HG02610 (cell line): Measurements from ENCODE around the gene KDELR3.

Experiments used
- ATAC-seq: cut with Tn5 transposase; IDR thresholded peaks from one replicate; pipeline ENCODE4 v1.9.1; 2021; ENCODE audit warnings: mild to moderate bottlenecking, moderate library complexity; ENCODE audit not compliant: unreplicated experiment

Gene KDELR3

GRCh38 chr22:38467904-38468442 is at the start of gene KDELR3:
KDELR3 (plus strand) TSS chr22:38468096; CDS start chr22:38468234, 138 bp downstream.
- no peak for ATAC-seq

DNA sequence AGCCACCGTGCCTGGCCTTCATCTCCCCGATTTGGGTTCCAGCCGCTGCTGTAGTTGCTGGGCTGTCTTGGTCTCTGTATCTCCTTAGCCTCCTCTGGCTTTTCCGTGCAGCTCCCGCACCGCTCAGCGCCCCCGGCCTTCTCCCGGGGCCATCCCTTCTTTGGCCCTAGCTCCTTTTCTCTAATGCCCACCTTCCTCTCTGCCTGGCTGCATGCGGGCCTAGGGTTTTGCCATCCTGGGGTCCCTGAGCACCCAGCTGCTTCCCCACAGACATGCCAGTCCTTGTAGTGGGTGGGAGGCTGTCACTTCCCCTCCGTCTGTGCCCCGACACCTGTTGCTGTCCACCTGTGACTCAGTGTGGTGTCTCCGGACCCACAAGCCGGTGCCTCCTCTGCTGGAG is 49.3 kb upstream of the KDELR3 start:
- no peak for ATAC-seq

- no peak for ATAC-seq
Observed at GRCh38 chr22:38419121-38419857, 48.6 kb upstream of the KDELR3 start.

GRCh38 chr22:38419858-38420160 is 48.1 kb upstream of the KDELR3 start:
- ATAC-seq: no peak

- no peak for ATAC-seq
Observed at GRCh38 chr22:38420734-38421133, 47.2 kb upstream of the KDELR3 start.

- ATAC-seq: no peak
Observed at GRCh38 chr22:38422611-38423511, 45.0 kb upstream of the KDELR3 start.

DNA sequence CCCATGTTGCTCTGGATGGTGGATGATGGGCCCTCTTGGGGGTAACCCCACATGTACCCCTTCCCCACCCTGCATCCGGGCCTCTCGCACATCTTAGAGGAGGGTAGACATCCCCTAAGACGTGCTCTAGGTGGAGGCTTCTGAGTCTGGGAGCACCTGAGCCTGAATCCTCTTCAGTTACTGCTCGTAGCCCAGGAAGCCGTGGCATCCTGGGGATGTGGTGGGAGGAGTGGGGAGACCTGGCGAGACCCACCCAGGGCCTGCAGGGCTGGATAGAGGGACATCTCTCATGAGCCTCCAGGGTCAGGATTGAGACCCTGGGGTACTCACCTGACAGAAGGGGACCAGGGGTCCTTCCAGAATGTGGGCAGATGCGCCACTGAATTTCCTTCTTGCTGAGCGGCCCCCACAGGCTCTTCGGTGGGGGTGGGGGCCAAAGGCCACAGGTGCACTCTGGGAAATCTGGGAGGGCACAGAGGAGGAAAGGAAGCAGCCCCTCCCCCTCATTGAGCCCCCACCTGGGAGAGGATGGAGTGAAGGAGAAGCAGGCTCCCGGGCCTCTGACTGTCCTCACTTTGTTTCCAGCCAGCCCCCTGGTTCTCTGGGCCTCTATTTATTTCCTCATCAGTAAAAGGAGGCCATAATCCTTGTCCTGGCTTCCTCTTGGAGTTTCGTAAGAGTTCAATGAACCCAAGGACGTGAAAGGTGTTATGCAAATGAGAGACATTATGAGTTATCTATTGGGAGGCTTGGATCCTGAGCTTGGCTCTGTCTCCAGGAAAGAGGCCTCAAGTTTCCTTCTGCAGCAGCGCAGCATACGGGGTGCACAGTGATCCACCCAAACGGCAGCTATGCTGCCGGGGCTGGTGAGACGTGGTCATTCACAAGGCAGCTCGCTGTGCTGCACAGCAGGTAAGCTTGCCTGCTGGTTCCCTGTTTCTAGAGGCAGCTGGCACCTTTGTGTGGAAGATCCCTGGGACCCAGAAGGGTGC is 44.1 kb upstream of the KDELR3 start:
- ATAC-seq: no peak

DNA sequence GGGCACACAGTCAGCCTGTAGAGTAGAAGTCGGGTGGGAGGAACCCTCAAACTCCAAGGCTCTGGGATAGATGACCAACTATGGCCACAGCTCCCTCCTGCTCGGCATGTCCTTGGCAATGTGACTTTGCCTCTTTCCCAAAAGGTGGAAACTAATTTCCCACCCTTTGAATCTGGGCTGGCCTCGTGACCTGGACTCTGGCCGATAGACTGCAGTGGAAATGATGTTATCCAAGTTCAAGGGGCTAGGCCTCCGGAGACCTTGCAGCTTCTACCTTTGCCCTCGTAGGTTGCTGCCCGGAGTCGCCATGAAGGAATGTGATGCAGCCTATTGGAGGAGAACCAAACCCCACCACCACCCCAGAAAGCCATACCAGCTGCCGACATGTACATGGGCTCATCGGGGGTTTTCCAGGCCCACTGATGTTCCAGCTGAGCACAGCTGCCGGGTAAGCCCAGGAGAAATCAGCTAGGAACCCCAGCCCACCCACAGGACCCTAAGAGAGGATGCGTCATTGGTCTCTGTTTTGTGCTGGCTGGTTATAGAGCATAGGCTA is 43.3 kb upstream of the KDELR3 start:
- no peak for ATAC-seq

DNA sequence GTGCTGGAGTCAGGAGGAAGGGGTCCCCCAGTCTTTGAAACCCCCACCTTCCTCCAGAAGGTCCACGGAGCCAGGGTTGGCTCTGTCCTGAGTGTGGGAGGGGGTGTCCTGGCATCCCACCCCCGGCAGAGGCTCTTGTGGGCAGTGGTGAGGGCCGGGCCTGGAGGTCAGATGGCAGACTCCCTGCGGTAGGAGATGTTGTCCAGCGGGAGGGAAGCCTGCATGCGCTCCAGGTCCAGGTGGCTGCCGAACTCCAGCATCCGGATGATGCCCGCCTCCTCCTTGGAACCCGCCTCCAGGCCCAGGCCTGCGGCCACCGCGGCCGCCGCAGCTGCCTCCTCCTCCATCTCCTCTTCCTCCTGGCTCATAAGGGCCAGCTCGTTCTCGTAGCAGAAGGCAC is 41.3 kb upstream of the KDELR3 start:
- no peak for ATAC-seq

- no peak for ATAC-seq
Observed at GRCh38 chr22:38427465-38427864, 40.4 kb upstream of the KDELR3 start.

- no peak for ATAC-seq
Observed at GRCh38 chr22:38427940-38428339, 40.0 kb upstream of the KDELR3 start.

DNA sequence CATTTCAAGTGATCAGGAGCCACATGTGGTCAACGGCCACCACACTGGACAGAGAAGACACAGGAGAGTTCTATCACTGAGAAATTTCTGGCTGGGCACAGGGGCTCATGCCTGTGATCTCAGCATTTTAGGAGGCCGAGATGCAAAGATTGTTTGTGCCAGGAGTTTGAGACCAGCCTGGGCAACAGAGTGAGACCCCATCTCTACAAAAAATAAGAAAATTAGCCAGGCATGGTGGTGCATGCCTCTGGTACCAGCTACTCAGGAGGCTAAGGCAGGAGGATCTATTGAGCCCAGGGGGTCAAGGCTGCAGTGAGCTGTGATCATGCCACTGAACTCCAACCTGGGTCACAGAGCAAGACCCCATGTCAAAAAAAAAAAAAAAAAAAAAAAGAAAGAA is 39.2 kb upstream of the KDELR3 start:
- no peak for ATAC-seq

GRCh38 chr22:38429499-38430068 is 38.3 kb upstream of the KDELR3 start:
- no peak for ATAC-seq

- no peak for ATAC-seq
Observed at GRCh38 chr22:38431266-38432010, 36.5 kb upstream of the KDELR3 start.

DNA sequence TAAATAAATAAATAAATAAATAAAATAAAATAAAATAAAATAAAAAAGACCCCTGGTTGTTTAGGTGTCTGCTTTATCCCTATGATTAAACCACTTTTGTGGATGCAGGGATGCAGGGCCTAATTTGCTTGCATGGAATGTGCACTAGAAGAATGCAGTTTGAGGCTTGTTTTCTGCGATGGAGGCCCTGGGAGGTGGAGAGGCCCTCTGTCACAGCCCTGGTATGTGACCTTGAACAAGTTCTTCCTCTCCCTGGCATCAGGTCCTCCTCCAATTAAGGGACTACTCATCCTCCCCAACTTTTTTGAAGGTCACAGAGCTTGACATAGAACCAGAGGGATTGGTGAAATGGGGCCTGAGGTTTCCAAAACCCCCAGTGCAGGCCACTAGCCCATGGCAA is 35.6 kb upstream of the KDELR3 start:
- no peak for ATAC-seq

DNA sequence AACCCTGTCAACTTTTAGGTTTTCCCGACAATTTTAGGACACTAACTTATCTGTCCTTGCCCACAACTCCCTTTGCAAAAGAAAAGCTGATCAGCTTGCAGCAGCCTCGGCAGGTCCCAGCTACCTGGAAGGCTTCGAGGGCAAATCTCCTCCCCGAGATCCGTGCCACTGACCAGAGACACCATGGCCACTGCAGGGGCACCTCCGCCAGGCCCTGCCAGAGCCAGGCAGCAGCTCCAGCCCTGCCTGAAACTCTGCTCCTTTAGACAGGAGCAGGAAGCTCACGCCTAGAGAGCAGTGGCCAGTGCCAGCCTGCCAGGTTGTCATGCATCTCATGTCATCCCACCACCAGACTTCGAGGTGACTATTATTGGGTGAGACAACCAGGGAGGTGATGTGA is 34.0 kb upstream of the KDELR3 start:
- no peak for ATAC-seq

DNA sequence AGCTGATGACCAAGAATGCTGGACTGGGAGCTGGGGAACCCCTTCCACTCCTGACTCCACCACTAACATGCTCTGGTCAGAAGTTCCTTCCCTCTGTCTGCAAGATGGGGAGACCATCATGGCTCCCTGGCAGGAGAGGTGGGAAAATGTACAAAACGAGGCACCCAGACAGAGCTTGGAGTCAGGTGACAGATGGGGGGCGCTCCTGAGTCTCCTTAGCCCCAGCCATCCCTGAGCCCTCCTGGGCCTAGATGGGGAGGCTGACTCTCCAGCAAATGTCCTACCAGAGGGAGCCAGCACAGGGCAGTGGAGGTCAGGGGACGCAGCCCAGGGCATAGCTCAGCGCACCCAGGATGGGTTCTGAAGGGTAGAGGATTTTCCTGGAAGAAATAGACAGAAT is 32.9 kb upstream of the KDELR3 start:
- no peak for ATAC-seq

- no peak for ATAC-seq
Observed at GRCh38 chr22:38435965-38436364, 31.9 kb upstream of the KDELR3 start.

DNA sequence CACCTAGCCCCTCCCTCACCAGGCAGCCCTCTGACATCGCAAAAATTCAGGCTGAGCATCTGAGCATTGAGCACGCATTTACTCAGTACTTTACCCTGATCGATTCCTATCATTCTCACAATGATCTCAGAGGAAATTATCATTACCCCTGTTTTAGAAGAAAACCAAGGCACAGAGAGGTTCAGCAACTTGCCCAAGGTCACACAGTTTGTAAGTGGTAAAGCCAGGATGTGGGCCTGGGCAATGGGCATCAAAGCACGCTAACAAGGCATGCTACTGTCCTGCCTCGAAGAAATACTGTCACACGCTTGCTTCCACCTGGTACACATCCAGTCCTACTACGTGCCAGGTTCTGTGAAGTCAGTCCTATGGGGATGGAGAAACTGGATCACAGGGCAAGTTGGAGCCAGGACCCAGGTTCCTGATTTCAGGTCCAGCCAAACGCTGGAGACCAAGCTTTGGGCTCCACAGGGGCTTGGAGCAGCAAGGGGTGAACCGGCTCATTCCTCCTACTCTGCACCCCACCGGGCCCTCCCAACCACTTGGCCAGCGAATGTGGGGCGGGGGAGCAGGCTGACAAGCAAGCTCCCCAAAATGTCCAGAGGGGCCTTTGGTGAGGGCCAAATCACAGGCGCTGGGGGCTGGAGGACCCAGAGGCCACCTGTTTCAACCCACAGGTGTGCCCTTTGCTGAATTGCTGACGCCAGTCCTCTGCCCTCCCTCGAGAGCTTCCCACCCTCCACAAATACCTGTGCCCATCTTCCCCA is 31.1 kb upstream of the KDELR3 start:
- ATAC-seq: no peak
